HepG2 (cell line): ENCODE measurements around the gene CNTROB. TPM values are rescaled to one million over a fixed set of nuclear protein-coding genes. Genes with fewer than 3 reads are reported as not detected.

ENCODE experiments used
- EP300 ChIP-seq, 3 experiments: sonication (generic) in 1 of 3; formaldehyde crosslinking in 1 of 3; IDR thresholded peaks; 2 replicates each; pipeline versions ENCODE4 v1.5.1 to v1.6.1; 2011 to 2020; ENCODE audit warnings: low read depth in 2 of 3, low read length in 2 of 3, borderline replicate concordance in 1 of 3, improper control_type of control experiment in 1 of 3, mild to moderate bottlenecking in 1 of 3, missing genetic modification reagents in 1 of 3, moderate library complexity in 1 of 3
- FOXC1 ChIP-seq: sonication (generic); formaldehyde crosslinking; IDR thresholded peaks from 2 replicates; pipeline ENCODE4 v1.8.0; 2022; ENCODE audit warnings: mild to moderate bottlenecking, missing genetic modification reagents, borderline replicate concordance
- GLI4 ChIP-seq: sonication (generic); formaldehyde crosslinking; IDR thresholded peaks from 2 replicates; pipeline ENCODE4 v1.5.1; 2020; ENCODE audit warnings: missing genetic modification reagents, mild to moderate bottlenecking, moderate library complexity, borderline replicate concordance
- GTF2F1 ChIP-seq: fragments of 150-350 bp; IDR thresholded peaks from 2 replicates; pipeline ENCODE4 v1.6.1; 2014; ENCODE audit warnings: low read length
- KDM1A ChIP-seq: IDR thresholded peaks from 2 replicates; pipeline ENCODE4 v1.6.1; 2016; ENCODE audit warnings: missing compliant biosample characterization
- NFE2L1 ChIP-seq: sonication (generic); formaldehyde crosslinking; IDR thresholded peaks from 2 replicates; pipeline ENCODE4 v1.4.0; 2020; ENCODE audit warnings: missing genetic modification reagents, mild to moderate bottlenecking, borderline replicate concordance
- NFKBIZ ChIP-seq: IDR thresholded peaks from 2 replicates; pipeline ENCODE4 v1.6.1; 2018; ENCODE audit warnings: missing genetic modification reagents, missing compliant biosample characterization
- RXRB ChIP-seq: IDR thresholded peaks from 2 replicates; pipeline ENCODE4 v1.6.1; 2016; ENCODE audit warnings: borderline replicate concordance, missing genetic modification reagents, missing compliant biosample characterization
- XRCC5 ChIP-seq: fragments of 200-400 bp; formaldehyde crosslinking; optimal IDR thresholded peaks from 2 replicates; pipeline ENCODE3; 2017; ENCODE audit warnings: mild to moderate bottlenecking, low read length
- ZNF496 ChIP-seq: sonication (generic); formaldehyde crosslinking; IDR thresholded peaks from 2 replicates; pipeline ENCODE4 v1.8.1; 2023; ENCODE audit warnings: mild to moderate bottlenecking, moderate library complexity, missing genetic modification reagents; ENCODE audit not compliant: insufficient replicate concordance
- ZNF530 ChIP-seq: sonication (generic); formaldehyde crosslinking; IDR thresholded peaks from 2 replicates; pipeline ENCODE4 v1.5.0; 2020; ENCODE audit warnings: low read depth, mild to moderate bottlenecking, missing genetic modification reagents
- ZNF678 ChIP-seq: sonication (generic); formaldehyde crosslinking; IDR thresholded peaks from 2 replicates; pipeline ENCODE4 v1.4.0; 2020; ENCODE audit warnings: mild to moderate bottlenecking, missing genetic modification reagents
- ZNF788 ChIP-seq: sonication (generic); formaldehyde crosslinking; IDR thresholded peaks from 2 replicates; pipeline ENCODE4 v1.5.0; 2020; ENCODE audit warnings: mild to moderate bottlenecking, missing genetic modification reagents, borderline replicate concordance
- polyA plus RNA-seq, 8 experiments: library from polyadenylated mRNA; depleted of rRNA in 3 of 8; stranded (reverse) in 7 of 8; unstranded in 1 of 8; fragments of >200 nt; fragmentation: Illumina TruSeq in 4 of 8; extraction: Trizol in 4 of 8; gene quantifications; 2 replicates each; pipeline versions ENCODE4 v1.2.1 to v1.2.3, GENCODE V29; 2011 to 2016; ENCODE audit warnings: low read depth in 4 of 8, missing spikeins in 1 of 8, mixed read lengths in 1 of 8; ENCODE audit not compliant: insufficient read depth in 1 of 8
- total RNA-seq, 5 experiments: library from RNA; depleted of rRNA; stranded (reverse); fragments of >200 nt; fragmentation: Illumina TruSeq; extraction: Trizol; gene quantifications; 2 replicates each; pipeline ENCODE4 v1.2.3, GENCODE V29; 2016; ENCODE audit warnings: low read depth in 1 of 5
- TF ChIP-seq, protein P1 (sequence below): sonication (generic); formaldehyde crosslinking; IDR thresholded peaks from 2 replicates; pipeline ENCODE4 v1.5.1; 2020; ENCODE audit warnings: mild to moderate bottlenecking, missing genetic modification reagents, borderline replicate concordance
- TF ChIP-seq, protein P2 (sequence below): sonication (generic); formaldehyde crosslinking; IDR thresholded peaks from 2 replicates; pipeline ENCODE4 v1.4.0; 2020; ENCODE audit warnings: mild to moderate bottlenecking, missing genetic modification reagents
- TF ChIP-seq, protein P3 (sequence below): sonication (generic); formaldehyde crosslinking; IDR thresholded peaks from 2 replicates; pipeline ENCODE4 v1.8.0; 2022; ENCODE audit warnings: missing genetic modification reagents, mild to moderate bottlenecking, borderline replicate concordance
- TF ChIP-seq, protein P4 (sequence below): sonication (generic); formaldehyde crosslinking; IDR thresholded peaks from 2 replicates; pipeline ENCODE4 v1.5.0; 2020; ENCODE audit warnings: mild to moderate bottlenecking, low read depth, missing genetic modification reagents, borderline replicate concordance

The CNTROB gene
- total and polyA plus RNA-seq, 2 of the 13 experiments (the other 11 are each of a cell fraction or from before 2014, with no cell fraction given): 21.2 to 24.1 TPM

DNA sequence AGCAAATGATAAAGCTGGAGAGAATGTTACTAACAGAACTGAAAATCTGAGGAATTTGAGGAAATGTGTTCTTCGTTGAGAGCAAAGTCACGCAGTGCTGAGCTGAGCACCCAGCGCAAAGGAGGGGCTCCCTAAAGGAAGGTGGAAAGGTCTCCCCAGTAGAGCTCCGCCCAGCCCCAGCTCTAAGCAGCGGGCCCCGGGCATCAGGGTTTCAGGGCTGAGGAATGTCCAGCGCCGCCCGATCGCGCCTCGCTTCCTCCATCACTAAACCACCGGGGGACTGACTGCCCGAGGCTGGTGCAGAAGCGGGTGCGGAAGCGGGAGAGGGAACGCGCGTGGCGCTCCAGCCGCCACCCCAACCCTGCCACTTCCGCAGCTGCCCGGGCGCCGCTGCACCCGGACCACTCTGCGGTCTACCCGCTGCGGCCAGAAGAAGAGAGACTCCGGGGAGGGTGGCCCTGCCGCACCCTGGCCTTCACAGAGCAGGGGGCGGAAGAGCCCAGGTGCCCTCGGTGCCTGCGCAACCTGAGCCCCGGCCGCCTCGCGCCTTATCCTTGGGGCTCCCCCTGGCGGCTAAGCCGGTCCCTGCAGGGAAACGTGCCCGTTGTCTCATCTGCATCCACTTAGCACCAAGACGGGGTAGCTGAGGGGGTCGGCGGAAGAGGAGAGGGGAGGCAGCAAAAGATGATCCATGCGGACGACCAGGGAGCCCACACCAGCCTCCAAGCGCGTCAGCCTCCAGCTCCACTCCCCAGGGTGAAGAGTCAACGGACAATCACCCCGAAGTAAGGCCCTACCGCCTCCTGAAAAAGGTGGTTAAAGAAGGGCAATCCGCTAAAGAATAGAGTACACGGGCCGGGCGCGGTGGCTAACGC is 58.0 kb downstream of the CNTROB start (continued):
- TF ChIP-seq, protein P1, sequence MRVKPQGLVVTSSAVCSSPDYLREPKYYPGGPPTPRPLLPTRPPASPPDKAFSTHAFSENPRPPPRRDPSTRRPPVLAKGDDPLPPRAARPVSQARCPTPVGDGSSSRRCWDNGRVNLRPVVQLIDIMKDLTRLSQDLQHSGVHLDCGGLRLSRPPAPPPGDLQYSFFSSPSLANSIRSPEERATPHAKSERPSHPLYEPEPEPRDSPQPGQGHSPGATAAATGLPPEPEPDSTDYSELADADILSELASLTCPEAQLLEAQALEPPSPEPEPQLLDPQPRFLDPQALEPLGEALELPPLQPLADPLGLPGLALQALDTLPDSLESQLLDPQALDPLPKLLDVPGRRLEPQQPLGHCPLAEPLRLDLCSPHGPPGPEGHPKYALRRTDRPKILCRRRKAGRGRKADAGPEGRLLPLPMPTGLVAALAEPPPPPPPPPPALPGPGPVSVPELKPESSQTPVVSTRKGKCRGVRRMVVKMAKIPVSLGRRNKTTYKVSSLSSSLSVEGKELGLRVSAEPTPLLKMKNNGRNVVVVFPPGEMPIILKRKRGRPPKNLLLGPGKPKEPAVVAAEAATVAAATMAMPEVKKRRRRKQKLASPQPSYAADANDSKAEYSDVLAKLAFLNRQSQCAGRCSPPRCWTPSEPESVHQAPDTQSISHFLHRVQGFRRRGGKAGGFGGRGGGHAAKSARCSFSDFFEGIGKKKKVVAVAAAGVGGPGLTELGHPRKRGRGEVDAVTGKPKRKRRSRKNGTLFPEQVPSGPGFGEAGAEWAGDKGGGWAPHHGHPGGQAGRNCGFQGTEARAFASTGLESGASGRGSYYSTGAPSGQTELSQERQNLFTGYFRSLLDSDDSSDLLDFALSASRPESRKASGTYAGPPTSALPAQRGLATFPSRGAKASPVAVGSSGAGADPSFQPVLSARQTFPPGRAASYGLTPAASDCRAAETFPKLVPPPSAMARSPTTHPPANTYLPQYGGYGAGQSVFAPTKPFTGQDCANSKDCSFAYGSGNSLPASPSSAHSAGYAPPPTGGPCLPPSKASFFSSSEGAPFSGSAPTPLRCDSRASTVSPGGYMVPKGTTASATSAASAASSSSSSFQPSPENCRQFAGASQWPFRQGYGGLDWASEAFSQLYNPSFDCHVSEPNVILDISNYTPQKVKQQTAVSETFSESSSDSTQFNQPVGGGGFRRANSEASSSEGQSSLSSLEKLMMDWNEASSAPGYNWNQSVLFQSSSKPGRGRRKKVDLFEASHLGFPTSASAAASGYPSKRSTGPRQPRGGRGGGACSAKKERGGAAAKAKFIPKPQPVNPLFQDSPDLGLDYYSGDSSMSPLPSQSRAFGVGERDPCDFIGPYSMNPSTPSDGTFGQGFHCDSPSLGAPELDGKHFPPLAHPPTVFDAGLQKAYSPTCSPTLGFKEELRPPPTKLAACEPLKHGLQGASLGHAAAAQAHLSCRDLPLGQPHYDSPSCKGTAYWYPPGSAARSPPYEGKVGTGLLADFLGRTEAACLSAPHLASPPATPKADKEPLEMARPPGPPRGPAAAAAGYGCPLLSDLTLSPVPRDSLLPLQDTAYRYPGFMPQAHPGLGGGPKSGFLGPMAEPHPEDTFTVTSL: no peak
- TF ChIP-seq, protein P2, sequence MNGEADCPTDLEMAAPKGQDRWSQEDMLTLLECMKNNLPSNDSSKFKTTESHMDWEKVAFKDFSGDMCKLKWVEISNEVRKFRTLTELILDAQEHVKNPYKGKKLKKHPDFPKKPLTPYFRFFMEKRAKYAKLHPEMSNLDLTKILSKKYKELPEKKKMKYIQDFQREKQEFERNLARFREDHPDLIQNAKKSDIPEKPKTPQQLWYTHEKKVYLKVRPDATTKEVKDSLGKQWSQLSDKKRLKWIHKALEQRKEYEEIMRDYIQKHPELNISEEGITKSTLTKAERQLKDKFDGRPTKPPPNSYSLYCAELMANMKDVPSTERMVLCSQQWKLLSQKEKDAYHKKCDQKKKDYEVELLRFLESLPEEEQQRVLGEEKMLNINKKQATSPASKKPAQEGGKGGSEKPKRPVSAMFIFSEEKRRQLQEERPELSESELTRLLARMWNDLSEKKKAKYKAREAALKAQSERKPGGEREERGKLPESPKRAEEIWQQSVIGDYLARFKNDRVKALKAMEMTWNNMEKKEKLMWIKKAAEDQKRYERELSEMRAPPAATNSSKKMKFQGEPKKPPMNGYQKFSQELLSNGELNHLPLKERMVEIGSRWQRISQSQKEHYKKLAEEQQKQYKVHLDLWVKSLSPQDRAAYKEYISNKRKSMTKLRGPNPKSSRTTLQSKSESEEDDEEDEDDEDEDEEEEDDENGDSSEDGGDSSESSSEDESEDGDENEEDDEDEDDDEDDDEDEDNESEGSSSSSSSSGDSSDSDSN: peak; percentile 72
- TF ChIP-seq FOXC1 (CRISPR knock-in tag) (no peak), XRCC5 (peak; percentile 66), ZNF530 (CRISPR knock-in tag) (no peak), ZNF678 (CRISPR knock-in tag) (no peak), GTF2F1 (no peak), ZNF788 (CRISPR knock-in tag) (peak; percentile 35; the same call in 1 of the 2 replicates), RXRB (CRISPR knock-in tag) (no peak; the same call in 1 of the 2 replicates), EP300 (IDR thresholded peaks at IDR 0.05; ENCODE audit: low read depth in 2 of 2, low read length in 2 of 2) (no peak), EP300 (CRISPR knock-in tag; IDR thresholded peaks at IDR 0.05; ENCODE audit: borderline replicate concordance) (no peak), NFKBIZ (CRISPR knock-in tag) (no peak), ZNF496 (CRISPR knock-in tag) (no peak), NFE2L1 (CRISPR knock-in tag) (no peak), KDM1A (CRISPR knock-in tag) (no peak), GLI4 (CRISPR knock-in tag) (no peak; the same call in 1 of the 2 replicates)
- TF ChIP-seq, protein P3, sequence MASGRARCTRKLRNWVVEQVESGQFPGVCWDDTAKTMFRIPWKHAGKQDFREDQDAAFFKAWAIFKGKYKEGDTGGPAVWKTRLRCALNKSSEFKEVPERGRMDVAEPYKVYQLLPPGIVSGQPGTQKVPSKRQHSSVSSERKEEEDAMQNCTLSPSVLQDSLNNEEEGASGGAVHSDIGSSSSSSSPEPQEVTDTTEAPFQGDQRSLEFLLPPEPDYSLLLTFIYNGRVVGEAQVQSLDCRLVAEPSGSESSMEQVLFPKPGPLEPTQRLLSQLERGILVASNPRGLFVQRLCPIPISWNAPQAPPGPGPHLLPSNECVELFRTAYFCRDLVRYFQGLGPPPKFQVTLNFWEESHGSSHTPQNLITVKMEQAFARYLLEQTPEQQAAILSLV: peak; percentile 49; the same call in 1 of the 2 replicates
- TF ChIP-seq, protein P4, sequence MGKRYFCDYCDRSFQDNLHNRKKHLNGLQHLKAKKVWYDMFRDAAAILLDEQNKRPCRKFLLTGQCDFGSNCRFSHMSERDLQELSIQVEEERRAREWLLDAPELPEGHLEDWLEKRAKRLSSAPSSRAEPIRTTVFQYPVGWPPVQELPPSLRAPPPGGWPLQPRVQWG (CRISPR knock-in tag): no peak
